Keratinocyte (primary cell): ENCODE results near the gene NASP. TPM values are rescaled to one million over a fixed set of nuclear protein-coding genes. Genes with fewer than 3 reads are reported as not detected.

ENCODE experiments used
- DNase-seq: peaks from one replicate; pipeline ENCODE4 v3.0.0-alpha.2; 2011; ENCODE audit warnings: low read depth, missing footprints, low spot score
- FAIRE-seq: peaks from 2 replicates; lab custom pipeline; 2011; peaks lifted over from hg19 to GRCh38; lab: Jason Lieb, UNC
- H2AFZ ChIP-seq: 2 replicates; pipeline ENCODE4 v1.6.0; 2012; ENCODE audit warnings: low read length, control low read depth, inconsistent platforms; ENCODE audit not compliant: control insufficient read depth
- H3K27ac ChIP-seq: 2 replicates; pipeline ENCODE4 v1.5.1; 2011; ENCODE audit warnings: low read length; ENCODE audit not compliant: control insufficient read depth, insufficient read depth
- H3K27me3 ChIP-seq: 3 replicates; pipeline ENCODE4 v1.6.0; 2011; ENCODE audit warnings: low read length; ENCODE audit not compliant: control insufficient read depth, insufficient read depth; ENCODE audit errors: extremely low read depth
- H3K36me3 ChIP-seq, 2 experiments: 2 replicates in 1 of 2; 3 replicates in 1 of 2; pipeline ENCODE4 v1.5.1; 2011; ENCODE audit warnings: low read length in 2 of 2, mild to moderate bottlenecking in 1 of 2; ENCODE audit not compliant: control insufficient read depth in 2 of 2, insufficient read depth in 2 of 2; ENCODE audit errors: extremely low read depth in 1 of 2
- H3K4me1 ChIP-seq: 3 replicates; pipeline ENCODE4 v1.5.1; 2011; ENCODE audit warnings: low read length; ENCODE audit not compliant: control insufficient read depth, insufficient read depth; ENCODE audit errors: extremely low read depth
- H3K4me2 ChIP-seq: 3 replicates; pipeline ENCODE4 v1.6.0; 2011; ENCODE audit warnings: low read depth, low read length; ENCODE audit not compliant: control insufficient read depth, insufficient read depth; ENCODE audit errors: extremely low read depth
- H3K4me3 ChIP-seq, 3 experiments: fragments of 200-600 bp in 1 of 3; sonication (generic) in 1 of 3; 2 replicates in 2 of 3; 3 replicates in 1 of 3; pipeline ENCODE4 v1.5.1; 2011 to 2016; ENCODE audit warnings: low read length in 3 of 3, mild to moderate bottlenecking in 3 of 3, control low read depth in 2 of 3, inconsistent platforms in 1 of 3, low read depth in 1 of 3, mixed read lengths in 1 of 3, mixed run types in 1 of 3, moderate library complexity in 1 of 3; ENCODE audit not compliant: control insufficient read depth in 2 of 3, insufficient read depth in 2 of 3; ENCODE audit errors: extremely low read depth in 1 of 3
- H3K79me2 ChIP-seq: 2 replicates; pipeline ENCODE4 v1.6.0; 2012; ENCODE audit warnings: low read length; ENCODE audit not compliant: control insufficient read depth, insufficient read depth
- H3K9ac ChIP-seq: 3 replicates; pipeline ENCODE4 v1.6.0; 2011; ENCODE audit warnings: low read length; ENCODE audit not compliant: control insufficient read depth, insufficient read depth; ENCODE audit errors: extremely low read depth
- H3K9me1 ChIP-seq: 3 replicates; pipeline ENCODE4 v1.6.0; 2011; ENCODE audit warnings: low read length; ENCODE audit not compliant: control insufficient read depth, insufficient read depth; ENCODE audit errors: extremely low read depth
- H3K9me3 ChIP-seq: 2 replicates; pipeline ENCODE4 v1.5.1; 2012; ENCODE audit warnings: low read depth, low read length; ENCODE audit not compliant: control insufficient read depth
- H4K20me1 ChIP-seq: 3 replicates; pipeline ENCODE4 v1.6.0; 2011; ENCODE audit warnings: low read length; ENCODE audit not compliant: control insufficient read depth, insufficient read depth; ENCODE audit errors: extremely low read depth
- EZH2 ChIP-seq: IDR thresholded peaks from one replicate; pipeline ENCODE4 v1.6.1; 2012; ENCODE audit warnings: inconsistent platforms, mild to moderate bottlenecking, low read length, moderate library complexity
- dilution Hi-C: fragments of 300-500 bp; cut with MboI; formaldehyde crosslinking; loops from one replicate; pipeline ENCODE4 v1.7.0; 2020; ENCODE audit warnings: low sequenced_read_pairs; ENCODE audit not compliant: extremely low pct_ligation_motif_present
- polyA plus RNA-seq, 5 experiments: library from polyadenylated mRNA; depleted of rRNA in 3 of 5; stranded (reverse) in 3 of 5; stranded (forward) in 1 of 5; unstranded in 1 of 5; fragments of >200 nt; gene quantifications; 1 replicate in 1 of 5; 2 replicates in 3 of 5; 3 replicates in 1 of 5; pipeline versions ENCODE4 v1.2.1 to v1.2.3, GENCODE V29; 2011 to 2012; ENCODE audit warnings: missing spikeins in 2 of 5, low read depth in 1 of 5, low replicate concordance in 1 of 5
- TF ChIP-seq, protein P1 (sequence below), 3 experiments: IDR thresholded peaks in 1 of 3; conservative IDR thresholded peaks in 1 of 3; optimal IDR thresholded peaks in 1 of 3; 2 replicates in 2 of 3; 3 replicates in 1 of 3; pipeline versions ENCODE3 to v1.5.1; 2011; ENCODE audit warnings: low read length in 3 of 3, mild to moderate bottlenecking in 3 of 3, moderate library complexity in 2 of 3, control low read depth in 1 of 3, inconsistent platforms in 1 of 3; ENCODE audit not compliant: insufficient read depth in 2 of 3; ENCODE audit errors: extremely low read depth in 1 of 3

The NASP gene
- polyA plus RNA-seq, 1 donor (not counting 4 experiments of a cell fraction or from before 2014, with no cell fraction given): 61.7 TPM

GRCh38 chr1:45585496-45586075 lies 1.7 kb downstream of the NASP start:
- Histone ChIP-seq H3K79me2 (peaks cover 58% of the 10 kb centered on the region), H3K4me3 (peak overlapping the region; percentile 66 to 98 (median 79)), H4K20me1 (peaks cover 11% of the 10 kb centered on the region), H3K36me3 (peaks cover 0 to 6% of the 10 kb centered on the region in 2 experiments), H3K9ac (peak overlapping the region; percentile 97), H3K27ac (peak overlapping the region; percentile 63), H3K4me2 (peak overlapping the region; percentile 92), H3K4me1 (peaks cover 17% of the 10 kb centered on the region), H3K9me1 (no peaks in the 10 kb centered on the region), H2AFZ (no peak overlapping the region), H3K9me3 (no peaks in the 10 kb centered on the region), H3K27me3 (no peaks in the 10 kb centered on the region)
- dilution Hi-C loops: no loop called here
- TF ChIP-seq, protein P1, sequence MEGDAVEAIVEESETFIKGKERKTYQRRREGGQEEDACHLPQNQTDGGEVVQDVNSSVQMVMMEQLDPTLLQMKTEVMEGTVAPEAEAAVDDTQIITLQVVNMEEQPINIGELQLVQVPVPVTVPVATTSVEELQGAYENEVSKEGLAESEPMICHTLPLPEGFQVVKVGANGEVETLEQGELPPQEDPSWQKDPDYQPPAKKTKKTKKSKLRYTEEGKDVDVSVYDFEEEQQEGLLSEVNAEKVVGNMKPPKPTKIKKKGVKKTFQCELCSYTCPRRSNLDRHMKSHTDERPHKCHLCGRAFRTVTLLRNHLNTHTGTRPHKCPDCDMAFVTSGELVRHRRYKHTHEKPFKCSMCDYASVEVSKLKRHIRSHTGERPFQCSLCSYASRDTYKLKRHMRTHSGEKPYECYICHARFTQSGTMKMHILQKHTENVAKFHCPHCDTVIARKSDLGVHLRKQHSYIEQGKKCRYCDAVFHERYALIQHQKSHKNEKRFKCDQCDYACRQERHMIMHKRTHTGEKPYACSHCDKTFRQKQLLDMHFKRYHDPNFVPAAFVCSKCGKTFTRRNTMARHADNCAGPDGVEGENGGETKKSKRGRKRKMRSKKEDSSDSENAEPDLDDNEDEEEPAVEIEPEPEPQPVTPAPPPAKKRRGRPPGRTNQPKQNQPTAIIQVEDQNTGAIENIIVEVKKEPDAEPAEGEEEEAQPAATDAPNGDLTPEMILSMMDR (optimal IDR thresholded peaks at IDR 0.05 in 1 of 3, IDR thresholded peaks at IDR 0.05 in 1 of 3, conservative IDR thresholded peaks at IDR 0.05 in 1 of 3; ENCODE audit: extremely low read depth in 1 of 3, insufficient read depth in 2 of 3, low read length in 3 of 3): no peak
- no peak for TF ChIP-seq EZH2
- no peak for DNase-seq
- FAIRE-seq: no peak

DNA sequence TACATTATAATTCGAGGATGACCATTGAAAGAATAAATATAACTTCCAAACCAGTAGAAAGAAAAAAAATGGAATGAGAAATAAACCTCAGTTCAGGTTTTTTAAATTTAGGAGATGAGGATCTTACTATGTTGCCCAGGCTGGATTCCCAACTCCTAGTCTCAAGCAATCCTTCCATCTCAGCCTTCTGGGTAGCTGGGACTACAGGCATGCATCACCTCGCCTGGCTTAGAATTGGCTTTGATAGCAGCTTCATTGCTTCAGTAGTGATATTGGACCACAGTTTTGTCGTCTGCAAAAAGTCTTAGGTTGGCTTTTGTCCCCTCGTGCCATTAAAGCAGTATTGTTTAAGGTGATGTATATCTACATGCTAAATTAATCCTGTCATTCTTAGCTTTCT lies 2.9 kb downstream of the NASP start:
- dilution Hi-C loops: no loop called here
- H3K79me2 ChIP-seq: peaks cover 66% of the 10 kb centered on the region
- H3K4me3 ChIP-seq: peak overlapping the region in 2 of 3 experiments; percentile 34 to 46
- H3K27ac ChIP-seq: peak overlapping the region; percentile 20
- no peaks in the 10 kb centered on the region for H3K27me3 ChIP-seq
- DNase-seq (no peak), FAIRE-seq (no peak)
- H3K36me3 ChIP-seq: peaks cover 0 to 10% of the 10 kb centered on the region in 2 experiments
- H3K9me3 ChIP-seq: no peaks in the 10 kb centered on the region
- H3K9me1 ChIP-seq: no peaks in the 10 kb centered on the region
- no peak overlapping the region for H2AFZ ChIP-seq
- H3K4me1 ChIP-seq: peaks cover 17% of the 10 kb centered on the region
- H4K20me1 ChIP-seq: peaks cover 11% of the 10 kb centered on the region
- no peak for TF ChIP-seq EZH2
- TF ChIP-seq, protein P1 (optimal IDR thresholded peaks at IDR 0.05 in 1 of 3, IDR thresholded peaks at IDR 0.05 in 1 of 3, conservative IDR thresholded peaks at IDR 0.05 in 1 of 3; ENCODE audit: extremely low read depth in 1 of 3, insufficient read depth in 2 of 3, low read length in 3 of 3): no peak
- H3K4me2 ChIP-seq: peak overlapping the region; percentile 65
- no peak overlapping the region for H3K9ac ChIP-seq
